GM21717 (cell line): ENCODE data around the gene XIST.
"Not testable (repeated sequence)": the region's sequence is repeated elsewhere in the genome, so short reads cannot be mapped to it uniquely, and the experiment has no call there.

Experiments
- ATAC-seq: cut with Tn5 transposase; IDR thresholded peaks from one replicate; pipeline ENCODE4 v1.9.1; 2021; ENCODE audit warnings: mild to moderate bottlenecking, moderate library complexity; ENCODE audit not compliant: unreplicated experiment

Gene XIST

DNA sequence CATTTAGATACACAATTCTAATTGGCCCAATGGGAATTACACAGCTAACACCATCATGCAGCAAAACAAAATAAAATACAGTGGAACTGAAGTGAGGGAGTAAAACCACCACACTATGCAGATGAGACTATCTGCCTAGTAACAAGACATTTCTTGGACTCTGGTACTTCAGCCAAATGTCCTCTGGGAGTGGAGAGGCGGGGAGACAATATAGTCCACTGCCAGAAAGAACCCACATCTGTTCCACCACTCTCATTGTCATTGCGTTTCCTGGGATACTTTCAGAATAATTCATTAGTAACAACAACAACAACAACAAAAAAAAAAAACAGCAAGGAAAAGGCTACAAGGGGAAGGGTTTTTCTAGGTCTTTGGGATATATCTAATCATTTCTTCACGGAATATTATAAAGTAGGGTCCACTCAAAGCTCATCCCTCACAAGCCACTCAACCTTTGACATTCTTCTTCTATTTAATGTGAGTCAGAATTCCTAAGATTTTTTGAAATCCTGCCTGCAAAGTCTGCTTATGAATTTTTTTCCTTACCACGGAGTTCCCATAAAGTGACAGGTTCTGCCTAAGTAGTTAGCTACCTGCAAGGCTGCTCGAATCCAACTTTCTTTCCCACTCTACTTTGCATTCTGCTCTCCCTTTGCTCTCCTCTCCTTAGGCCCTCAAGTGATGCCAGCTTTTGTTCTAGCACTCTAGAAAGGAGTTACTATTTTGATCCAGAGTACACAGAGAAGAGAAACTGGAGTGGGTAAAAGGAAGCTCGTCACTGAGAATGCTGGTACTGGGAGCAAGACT is 34.9 kb downstream of the XIST start:
- no peak for ATAC-seq

DNA sequence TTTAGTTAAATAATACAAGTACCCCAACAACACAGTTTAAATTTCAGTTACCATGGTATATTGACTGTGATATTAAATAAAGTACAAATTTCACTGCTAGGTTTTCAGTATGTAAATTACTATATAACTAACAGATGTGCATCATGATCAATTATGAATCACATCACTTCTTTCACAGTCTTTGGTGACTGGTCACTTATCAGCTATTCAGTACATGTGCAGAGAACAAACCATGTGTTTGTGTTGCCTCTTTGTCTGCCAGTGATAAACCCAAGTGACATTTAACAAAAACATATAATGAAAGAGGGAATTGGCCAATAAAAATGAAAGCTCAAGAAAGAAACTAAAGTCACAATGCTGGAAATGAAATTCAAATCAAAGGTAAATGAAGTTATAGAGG is 40.3 kb downstream of the XIST start:
- ATAC-seq: no peak

DNA sequence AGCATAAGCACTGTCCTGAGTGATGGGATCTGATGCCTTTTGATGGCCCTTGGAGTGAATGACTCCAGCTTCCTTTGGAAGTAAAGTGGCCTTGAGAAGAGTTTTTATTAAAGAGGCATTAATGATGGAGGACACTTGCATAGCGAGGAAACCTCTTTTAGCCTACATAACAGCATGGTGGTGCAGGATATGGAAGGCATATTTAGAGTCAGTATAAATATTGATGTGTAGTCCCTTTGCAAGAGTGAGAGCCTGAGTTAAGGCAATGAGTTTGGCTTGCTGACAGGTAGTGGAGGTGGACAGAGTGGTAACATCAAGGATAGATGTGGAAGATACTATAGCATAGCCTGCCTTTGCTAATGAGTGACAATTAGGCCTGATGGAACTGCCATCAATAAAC is 48.4 kb downstream of the XIST start:
- not testable (repeated sequence) for ATAC-seq

DNA sequence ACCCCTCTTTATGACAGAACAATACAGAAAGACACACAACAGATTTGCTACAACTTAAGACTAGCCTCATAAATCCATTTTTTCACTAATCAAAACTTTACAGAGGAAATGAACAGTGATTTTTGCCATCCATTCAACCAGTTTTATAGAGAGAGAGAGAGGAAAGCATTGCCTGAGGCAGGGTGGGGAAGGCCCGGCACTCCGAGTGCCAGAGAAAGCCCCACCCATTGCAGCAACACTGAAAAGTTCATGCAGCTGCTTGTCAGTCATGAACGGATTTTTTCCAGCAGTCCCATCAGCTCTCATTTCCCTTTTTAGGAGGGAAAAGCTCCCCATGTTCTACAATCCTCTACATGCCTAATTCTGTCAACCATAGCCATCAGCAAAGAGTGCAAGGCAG is 52.6 kb downstream of the XIST start:
- no peak for ATAC-seq

DNA sequence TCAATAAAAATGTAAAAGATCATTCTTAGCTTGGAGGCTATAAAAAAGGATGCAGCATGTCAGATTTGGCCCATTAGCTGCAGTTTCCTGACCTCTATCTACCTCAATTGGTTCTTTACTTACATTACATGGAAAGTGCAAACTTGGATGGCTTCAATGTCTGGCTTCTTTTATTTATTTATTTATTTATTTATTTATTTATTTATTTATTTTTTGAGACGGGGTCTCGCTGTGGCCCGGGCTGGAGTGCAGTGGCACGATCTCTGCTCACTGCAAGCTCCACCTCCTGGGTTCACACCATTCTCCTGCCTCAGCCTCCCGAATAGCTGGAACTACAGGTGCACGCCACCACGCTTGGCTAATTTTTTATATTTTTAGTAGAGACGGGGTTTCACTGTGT is 60.0 kb downstream of the XIST start:
- ATAC-seq: not testable (repeated sequence)

DNA sequence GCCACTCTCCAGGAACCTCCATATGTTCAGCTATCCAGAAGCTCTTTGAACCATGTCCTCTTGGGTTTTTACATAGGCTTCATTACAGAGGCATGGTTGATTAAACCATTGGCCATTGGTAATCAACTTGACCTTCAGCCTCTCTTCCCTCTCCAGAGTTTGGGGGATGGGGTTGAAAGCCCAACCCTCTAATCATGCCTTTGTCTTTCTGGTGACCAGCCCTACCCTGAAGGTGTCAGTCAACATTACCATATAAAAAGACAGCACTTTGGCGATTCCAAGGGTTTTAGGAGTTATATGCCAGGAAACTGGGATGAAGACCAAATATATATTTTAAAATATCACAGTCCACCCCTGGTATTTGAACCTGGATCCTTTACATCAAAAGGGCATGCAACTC is 67.0 kb downstream of the XIST start:
- ATAC-seq: no peak
